GM10847 (cell line): ENCODE results near the gene MYCBP2.

ENCODE experiments used
- POLR2A ChIP-seq: IDR thresholded peaks from 2 replicates; pipeline ENCODE4 v1.6.1; 2011; ENCODE audit not compliant: insufficient read length; ENCODE audit errors: extremely low read depth

Gene MYCBP2

DNA sequence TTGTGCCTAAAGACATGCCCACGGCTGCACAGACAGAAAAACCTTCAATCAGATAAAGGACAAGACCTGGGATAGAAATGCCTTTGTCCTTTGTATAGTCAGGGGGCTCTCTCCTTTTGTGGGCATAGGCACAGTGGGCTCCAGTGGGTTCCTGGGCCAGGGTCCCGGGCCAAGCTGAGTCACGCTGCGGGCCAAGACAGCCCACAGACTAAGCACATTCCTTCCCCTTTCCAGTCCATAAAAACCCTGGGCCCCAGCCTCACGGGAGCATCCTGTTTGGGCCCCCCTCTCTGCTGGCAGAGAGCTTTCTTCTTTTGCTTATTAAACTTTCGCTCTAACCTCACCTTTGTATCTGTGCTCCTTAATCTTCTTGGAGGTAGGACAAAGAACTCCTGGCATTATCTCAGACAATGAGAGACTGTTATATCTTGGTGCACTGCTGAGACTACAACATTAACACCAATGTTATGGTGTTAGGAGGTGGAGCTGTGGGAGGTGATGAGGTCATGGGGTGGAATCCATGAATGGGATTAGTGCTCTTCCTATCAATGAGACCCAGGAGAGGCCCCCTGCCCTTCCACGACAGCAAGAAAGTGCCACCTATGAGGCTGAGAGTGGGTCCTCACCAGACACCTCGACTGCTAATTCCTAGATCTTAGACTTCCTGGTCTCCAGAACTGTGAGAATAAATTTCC, 279.1 kb downstream of the MYCBP2 start:
- no peak for TF ChIP-seq POLR2A

DNA sequence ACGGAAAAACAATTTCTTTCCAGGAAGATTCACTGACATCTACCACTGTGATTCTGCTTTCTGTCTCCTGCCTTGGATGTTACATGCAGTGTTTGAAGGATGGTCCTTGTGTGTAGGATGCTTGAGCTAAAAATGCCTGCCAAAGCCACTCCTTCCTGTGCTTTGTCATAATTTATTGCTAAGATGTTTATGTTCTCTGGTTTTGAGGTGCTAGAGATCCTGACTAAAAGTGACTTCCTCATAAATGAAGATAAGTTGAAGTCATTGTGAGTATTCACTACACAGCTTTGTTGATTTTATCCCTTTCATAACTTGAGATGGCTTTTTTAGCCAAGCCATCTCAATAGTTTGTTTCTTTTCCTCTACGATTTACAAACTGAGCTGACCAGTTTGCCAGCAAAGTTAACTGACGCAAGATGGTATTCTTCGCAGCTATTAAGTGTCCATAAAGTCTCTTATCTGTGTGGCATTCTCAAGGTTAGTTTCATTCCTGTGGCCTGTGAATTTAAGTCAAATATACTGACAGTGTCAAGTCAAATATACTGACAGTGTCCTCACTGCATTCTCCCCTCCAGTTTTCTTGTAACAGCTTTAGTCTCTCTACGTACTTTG, 284.2 kb downstream of the MYCBP2 start:
- TF ChIP-seq POLR2A, result no peak

DNA sequence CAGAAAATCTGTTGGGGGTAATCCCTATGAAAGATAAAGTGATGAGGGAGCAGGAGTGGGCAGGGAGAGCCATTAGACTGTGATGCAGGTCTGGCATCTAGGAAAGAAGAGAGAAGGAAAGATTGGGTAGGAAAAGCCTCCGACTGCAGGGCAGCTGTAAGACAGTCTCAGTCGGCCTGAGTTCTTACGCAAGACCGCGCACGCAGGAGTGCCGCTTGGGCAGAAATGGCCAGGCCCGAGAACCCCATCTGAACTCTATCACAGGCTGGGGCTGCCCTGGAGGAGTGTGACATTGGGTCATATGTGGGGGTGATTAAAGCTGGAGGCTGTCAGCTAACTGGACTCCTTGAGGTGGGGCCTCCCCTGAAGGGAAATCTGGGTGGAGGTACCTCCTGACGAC, 286.1 kb downstream of the MYCBP2 start:
- no peak for TF ChIP-seq POLR2A

DNA sequence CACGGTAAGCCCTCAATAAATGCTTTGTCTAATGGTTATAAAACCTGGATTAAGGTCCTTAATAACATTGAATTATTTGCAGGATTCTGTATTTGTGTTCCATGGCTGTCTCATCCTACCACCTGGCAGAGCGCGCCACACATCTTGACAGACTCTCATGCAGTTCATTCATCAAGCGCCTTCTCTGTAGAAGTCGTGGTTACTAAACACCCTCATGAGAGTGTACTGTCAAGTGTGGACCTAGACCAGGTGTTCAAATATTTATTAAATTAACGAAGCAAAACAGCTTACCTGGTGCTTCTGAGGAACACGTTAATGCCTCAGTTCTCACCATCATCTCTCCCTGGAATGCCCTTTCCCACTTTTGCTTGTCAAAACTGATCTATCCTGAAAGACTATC, 286.8 kb downstream of the MYCBP2 start:
- no peak for TF ChIP-seq POLR2A

DNA sequence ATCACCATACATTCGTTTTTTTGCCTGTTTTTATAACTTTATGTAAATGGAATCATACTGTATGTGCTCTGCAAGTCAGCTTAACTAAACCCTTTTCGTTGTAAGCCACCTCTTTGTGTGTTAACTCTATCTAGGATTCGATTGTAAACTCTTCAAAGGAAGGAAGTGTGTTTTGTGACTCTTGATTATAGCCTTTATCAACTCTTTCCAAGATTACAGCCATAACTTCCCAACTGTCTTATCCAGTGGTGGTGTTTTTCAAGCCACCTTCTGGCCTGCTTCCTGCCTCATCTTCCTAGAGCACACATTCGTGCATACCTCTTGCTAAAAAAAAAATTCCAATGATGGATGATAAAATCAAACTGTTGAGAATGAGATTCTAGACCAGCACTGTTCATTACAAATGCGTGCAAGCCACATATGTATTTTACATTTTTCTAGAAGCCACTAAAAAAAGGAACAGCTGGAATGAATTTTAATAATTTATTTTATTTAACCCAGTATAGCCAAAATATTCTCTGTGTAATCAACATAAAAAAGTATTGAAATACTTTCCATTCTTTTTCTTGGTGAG, 287.9 kb downstream of the MYCBP2 start:
- no peak for TF ChIP-seq POLR2A

DNA sequence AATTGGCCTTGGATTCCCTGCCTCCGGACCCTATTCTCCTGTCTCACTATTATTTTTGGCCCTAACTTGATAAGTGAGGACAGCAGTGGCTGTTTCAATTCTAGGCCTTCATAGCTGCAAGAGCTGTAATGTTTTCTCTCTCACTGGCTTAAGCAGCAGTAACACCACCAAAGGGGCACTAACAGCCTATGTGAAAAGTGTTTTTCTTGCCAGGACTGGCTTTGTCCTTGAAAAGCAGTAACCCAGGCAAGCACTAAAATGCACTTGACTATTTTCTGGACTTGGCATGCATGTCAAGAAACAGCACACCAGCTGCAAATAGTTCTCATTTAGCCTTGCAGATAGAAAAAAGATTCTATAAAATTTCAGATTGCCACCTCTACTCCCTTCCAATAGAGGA, 290.6 kb downstream of the MYCBP2 start:
- no peak for TF ChIP-seq POLR2A

DNA sequence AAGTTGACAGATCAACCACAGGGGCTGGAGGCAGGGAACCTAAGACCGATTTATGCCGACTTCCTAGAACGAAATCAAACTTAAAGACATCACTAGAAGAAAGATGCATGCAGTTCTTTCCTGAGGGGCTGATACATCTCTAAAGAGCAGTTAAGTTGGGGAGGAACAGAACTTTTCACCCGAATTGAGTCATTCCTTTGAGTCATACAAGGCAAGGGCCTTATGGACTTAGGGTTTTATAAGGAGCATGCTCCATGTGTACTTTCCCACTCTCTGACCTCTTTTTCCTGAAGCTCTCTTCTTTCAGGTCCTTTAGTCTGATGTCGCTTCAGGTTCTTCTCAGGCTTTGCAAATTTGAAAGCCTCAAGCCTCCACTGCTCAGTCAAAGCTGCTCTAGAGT, 292.0 kb downstream of the MYCBP2 start:
- no peak for TF ChIP-seq POLR2A

DNA sequence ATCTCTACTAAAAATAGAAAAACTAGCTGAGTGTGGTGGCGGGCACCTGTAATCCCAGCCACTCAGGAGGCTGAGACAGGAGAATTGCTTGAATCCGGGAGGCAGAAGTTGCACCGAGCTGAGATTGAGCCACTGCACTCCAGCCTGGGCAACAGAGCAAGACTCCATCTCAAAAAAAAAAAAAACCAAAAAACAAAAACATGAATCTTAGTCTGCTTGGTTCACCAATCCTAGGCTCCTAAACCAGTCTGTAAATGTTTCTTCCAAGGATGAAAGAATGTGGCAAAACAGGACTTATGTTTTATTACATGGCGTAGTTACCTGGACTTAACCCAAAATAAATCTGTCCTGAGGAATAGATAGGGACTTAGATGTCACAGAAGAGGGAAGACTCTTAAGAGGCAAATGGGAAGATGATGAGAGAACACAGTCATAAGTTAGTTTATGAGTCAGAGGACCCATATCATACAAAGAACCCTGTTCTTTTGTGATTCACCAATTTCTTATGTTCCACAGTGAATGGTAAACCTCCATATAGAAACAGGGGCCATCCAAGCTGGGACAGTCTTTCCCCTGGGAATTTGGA, 293.1 kb downstream of the MYCBP2 start:
- TF ChIP-seq POLR2A, result no peak

DNA sequence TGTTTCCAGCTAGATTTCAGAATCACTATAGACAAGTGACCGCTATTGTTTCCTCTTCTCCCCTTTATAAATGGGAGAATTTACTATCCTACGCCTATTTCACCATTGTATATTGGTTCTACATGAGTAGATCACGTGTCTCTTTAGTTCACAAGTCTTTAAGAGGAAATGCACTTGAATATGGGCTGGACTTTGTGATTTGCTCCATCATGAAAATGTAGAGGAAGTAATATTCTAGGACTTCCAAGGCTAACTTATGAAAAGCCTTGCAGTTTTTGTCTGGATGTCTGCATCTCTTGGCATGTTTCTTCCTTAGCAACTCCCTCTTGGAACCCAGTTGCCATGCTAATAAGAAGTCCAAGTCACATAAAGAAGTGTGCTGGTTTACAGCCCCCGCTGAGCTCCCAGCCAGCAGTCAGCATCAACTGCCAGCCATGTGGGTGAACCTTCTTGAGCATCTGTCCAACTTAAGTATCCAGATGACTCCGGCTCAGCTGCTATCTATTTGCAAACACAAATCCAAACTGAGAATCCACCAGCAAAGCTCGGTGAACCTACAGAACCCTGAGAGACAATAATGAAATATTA, 295.1 kb downstream of the MYCBP2 start:
- no peak for TF ChIP-seq POLR2A

DNA sequence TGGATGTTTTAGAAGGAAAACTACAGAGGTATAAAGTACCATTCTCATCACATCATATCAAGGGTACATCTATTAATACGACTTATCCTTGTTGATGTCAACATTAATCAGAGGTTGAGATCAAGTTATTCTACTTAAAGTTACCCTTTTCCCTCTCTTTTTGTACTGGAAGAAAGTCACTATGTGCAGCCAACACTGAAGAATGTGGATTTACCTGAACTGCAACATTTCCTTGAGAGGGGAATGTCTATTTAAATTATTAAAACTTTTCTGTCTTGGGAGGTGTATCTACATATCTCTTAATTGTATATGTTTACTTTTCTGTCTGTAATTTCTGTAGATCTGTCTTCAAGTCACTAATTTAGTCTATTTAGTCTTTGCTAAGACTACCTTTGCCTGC, 297.5 kb downstream of the MYCBP2 start:
- TF ChIP-seq POLR2A, result no peak

DNA sequence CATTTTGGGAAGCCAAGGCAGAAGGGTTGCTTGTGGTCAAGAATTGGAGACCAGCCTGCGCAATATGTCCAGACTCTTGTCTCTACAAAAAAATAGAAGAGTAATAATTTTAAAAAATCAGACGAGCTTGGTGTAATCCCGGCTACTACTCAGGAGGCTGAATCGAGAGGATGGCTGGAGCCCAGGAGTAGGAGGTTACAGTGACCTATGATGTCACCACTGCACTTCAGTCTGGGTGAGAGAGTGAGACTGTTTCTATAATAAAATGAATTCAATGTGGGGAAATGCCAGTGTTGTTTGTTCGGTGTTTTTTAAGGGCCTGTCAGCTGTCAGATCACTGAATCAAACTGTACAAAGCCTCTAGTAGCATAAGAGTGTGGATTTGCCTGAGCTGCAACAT, 298.7 kb downstream of the MYCBP2 start:
- TF ChIP-seq POLR2A, result no peak

DNA sequence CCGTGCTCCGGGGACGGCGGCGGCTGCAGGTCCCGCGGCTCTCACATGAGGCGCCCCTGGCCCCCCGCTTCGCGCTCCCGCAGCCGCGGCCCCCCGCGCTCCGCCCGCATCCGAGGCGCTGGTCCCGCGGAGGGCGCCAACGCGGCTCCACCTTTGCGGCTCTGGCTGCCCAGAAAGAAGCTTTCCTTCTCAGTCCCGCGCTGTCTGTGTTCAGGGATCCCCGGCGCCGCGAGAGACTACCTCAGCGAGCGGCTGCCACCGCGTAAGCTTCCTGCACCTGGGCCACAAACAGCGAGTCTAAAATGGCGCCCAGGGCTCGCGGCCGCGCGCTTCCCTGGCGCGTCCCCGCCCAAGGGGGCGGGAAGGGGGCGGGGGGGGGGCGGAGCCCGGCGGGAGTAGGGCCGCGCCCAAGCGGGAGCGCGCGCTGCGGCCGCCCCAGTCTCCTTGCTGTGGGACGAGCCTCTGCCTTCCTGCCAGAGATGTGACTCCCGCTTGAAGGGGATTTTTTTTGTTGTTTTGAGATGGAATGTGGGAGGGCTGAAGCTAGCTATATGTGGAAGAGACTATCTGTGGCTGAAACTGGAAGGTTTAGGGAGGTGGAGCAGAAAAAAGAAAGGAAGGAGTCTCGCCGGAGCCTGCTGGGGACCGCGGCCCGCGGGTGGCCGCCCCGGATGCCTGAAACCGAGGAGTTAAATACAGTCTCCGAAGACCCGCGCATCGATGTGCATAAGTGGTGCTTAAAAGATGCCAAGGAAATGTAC, 299.9 kb downstream of the MYCBP2 start, which contains the start of gene FBXL3:
Gene FBXL3, minus strand, starts transcription at position 299 of the 761 bp plus-strand sequence. CDS start 5,299 bp downstream, outside the sequence.
- TF ChIP-seq POLR2A, result peak; percentile 80

DNA sequence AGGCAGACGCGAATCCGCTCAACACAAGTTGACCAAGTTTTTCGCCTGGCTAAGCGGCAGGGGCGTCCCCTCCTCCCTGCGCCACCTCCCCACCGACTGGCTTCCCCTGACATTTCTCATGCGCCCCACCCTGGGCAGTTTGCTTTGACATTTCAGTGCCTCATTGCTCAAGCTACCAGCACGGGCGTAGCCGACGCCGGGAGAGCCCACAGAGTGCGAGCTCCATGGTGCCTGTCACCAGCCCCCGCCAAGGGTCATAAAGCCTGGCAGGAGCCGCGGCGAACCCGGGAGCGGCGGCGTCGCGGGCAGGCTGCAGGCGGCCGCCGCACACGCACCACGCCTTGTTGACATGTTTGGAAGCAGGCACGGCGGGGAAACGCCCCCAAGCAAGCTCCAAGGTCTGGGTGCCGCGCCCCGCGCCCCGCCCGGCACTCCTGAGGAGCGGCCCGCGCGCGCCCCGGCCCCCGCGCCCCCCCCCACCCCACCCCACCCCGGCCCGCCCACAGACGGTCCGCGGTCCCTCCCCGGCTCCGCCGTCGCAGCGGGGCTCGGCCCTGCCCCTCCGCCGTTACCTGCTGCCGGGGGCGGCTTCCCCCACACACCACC, 300.5 kb downstream of the MYCBP2 start:
- TF ChIP-seq POLR2A, result no peak

DNA sequence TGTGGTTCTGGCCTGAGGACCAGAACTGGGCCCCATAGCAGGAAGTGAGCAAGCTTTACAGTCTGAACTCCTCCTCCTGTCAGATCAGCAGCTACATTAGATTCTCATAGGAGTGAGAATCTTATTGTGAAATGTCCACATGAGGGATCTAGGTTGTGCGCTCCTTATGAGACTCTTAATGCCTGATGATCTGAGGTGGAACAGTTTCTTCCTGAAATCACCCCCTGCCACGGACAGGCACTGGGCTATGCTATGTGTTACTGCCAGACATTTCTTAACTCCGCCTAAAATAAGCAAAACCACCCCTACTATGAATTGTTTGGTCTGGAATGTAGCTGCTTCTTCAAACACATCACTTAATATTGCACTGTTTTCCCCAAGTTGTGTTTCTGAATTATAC, 304.6 kb downstream of the MYCBP2 start:
- no peak for TF ChIP-seq POLR2A

DNA sequence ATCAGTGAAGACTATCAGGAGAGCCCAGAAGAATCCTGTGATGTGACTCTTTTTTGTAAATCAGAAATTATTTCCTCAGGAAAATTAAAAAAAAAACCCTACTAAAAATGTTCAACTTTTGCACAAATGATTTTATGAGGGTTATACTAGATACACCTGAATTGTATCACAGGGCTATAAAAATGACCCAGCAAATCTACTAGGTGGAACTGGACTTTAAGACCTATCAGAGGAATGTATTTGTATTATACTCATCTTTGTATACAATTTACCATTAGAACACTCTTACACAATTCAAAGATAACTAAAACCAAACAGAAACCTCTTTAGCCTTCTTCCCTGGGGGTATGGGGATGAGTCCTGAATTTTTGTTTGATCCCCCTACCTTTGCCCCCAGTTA, 307.1 kb downstream of the MYCBP2 start:
- no peak for TF ChIP-seq POLR2A

DNA sequence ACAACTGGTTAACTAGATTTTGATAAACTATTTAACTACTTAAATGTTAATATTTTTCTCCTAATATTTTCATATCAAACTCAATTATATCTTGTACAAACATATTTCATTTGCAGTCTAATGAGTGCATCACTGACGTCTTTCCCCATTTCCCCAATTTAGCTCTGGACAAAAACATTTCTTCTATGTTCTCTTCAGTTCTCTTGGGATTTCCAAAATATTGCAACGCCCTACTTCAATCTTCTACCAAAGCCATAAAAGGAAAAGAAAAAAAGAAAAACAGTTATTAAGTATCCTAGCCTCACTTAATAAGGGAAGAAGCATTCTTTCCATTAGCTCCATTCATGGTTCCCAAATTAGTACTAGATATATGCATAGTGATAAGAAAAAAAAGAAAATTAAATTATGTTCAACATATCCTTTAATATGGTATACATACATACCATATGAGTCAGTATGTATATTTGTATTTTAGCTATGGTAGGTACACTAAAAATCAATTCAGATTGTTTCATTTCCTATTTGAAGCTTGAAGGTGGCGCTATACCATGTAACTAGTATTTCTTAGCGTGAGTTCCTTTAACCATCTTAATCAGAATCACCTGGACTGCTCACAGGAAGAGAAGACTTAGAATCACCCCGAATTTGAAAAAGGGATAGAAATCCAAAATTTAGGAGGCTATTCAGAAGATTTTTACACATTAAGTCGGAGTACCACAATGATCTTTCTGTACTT, 309.8 kb downstream of the MYCBP2 start:
- TF ChIP-seq POLR2A, result no peak
